Thyroid gland (tissue), 4 donors: ENCODE measurements around the gene TMCO2.

Source experiments
- CTCF ChIP-seq, 6 experiments: fragments of 200-600 bp in 3 of 6; fragments of 450-650 bp in 3 of 6; sonication (generic) in 3 of 6; IDR thresholded peaks; one replicate each; pipeline ENCODE4 v1.5.1; 2016 to 2019; ENCODE audit warnings: antibody characterized with exemption in 6 of 6, mild to moderate bottlenecking in 2 of 6, inconsistent platforms in 1 of 6, moderate library complexity in 1 of 6
- POLR2A ChIP-seq, 2 donors: fragments of 450-650 bp; IDR thresholded peaks; one replicate each; pipeline ENCODE4 v1.6.1; 2017; ENCODE audit warnings: antibody characterized with exemption in 2 of 2, mild to moderate bottlenecking in 2 of 2, moderate library complexity in 1 of 2

- TF ChIP-seq CTCF (IDR thresholded peaks at IDR 0.05), result no peak
- no peak for TF ChIP-seq POLR2A (IDR thresholded peaks at IDR 0.05)
These were observed 675 bp downstream of the TMCO2 start for GRCh38 chr1:40248412-40248811.
